ENCODE measurements around the gene INPP4A.

DNA sequence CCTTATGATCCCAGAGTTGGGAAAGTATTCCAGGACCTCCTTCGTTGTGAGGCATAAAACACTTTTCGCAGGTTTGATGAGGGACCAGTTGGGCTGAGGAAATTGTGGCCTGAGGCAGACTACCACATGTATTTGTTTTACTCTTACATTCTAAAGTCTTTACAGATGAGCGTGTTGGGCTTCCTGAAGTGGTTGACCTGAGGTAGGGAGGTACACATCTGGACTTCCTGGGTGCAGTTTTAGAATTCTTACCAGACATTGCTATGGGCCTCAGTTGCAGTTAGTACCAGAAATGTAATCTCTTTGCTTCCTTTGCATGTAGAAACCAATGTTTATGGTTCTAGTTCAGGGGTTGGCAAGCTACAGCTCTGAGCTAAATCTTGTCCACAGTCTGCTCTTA, 114.9 kb downstream of the INPP4A start:
- no peak for TF ChIP-seq ZFX (IDR thresholded peaks at IDR 0.05; ENCODE audit: borderline replicate concordance)
- TF ChIP-seq, protein P1, sequence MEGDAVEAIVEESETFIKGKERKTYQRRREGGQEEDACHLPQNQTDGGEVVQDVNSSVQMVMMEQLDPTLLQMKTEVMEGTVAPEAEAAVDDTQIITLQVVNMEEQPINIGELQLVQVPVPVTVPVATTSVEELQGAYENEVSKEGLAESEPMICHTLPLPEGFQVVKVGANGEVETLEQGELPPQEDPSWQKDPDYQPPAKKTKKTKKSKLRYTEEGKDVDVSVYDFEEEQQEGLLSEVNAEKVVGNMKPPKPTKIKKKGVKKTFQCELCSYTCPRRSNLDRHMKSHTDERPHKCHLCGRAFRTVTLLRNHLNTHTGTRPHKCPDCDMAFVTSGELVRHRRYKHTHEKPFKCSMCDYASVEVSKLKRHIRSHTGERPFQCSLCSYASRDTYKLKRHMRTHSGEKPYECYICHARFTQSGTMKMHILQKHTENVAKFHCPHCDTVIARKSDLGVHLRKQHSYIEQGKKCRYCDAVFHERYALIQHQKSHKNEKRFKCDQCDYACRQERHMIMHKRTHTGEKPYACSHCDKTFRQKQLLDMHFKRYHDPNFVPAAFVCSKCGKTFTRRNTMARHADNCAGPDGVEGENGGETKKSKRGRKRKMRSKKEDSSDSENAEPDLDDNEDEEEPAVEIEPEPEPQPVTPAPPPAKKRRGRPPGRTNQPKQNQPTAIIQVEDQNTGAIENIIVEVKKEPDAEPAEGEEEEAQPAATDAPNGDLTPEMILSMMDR (IDR thresholded peaks at IDR 0.05): no peak

Measured in 22Rv1 (cell line).